ENCODE results near the gene CACNA1E.

Gene CACNA1E

GRCh38 chr1:181453541-181454201, 29.6 kb upstream of the CACNA1E start:
- no peaks in the 10 kb centered on the region for H3K27me3 Mint-ChIP-seq (ENCODE audit: low read depth)
- H3K27ac Mint-ChIP-seq: no peak overlapping the region
- no peaks in the 10 kb centered on the region for H3K4me1 Mint-ChIP-seq
- TF ChIP-seq CTCF (IDR thresholded peaks at IDR 0.05; ENCODE audit: unreplicated experiment in 3 of 3): no peak
- H3K9me3 Mint-ChIP-seq: peaks cover 3% of the 10 kb centered on the region
- H3K4me3 Mint-ChIP-seq: no peak overlapping the region
- H3K36me3 Mint-ChIP-seq (ENCODE audit: low read depth): no peaks in the 10 kb centered on the region

- Mint-ChIP-seq H3K27me3 (ENCODE audit: low read depth) (peaks cover 6% of the 10 kb centered on the region), H3K4me3 (no peak overlapping the region), H3K4me1 (no peaks in the 10 kb centered on the region), H3K36me3 (ENCODE audit: low read depth) (no peaks in the 10 kb centered on the region), H3K9me3 (peaks cover 10% of the 10 kb centered on the region), H3K27ac (no peak overlapping the region)
- TF ChIP-seq CTCF (IDR thresholded peaks at IDR 0.05; ENCODE audit: unreplicated experiment in 3 of 3): no peak
These were observed 26.8 kb upstream of the CACNA1E start for GRCh38 chr1:181456551-181456950.

GRCh38 chr1:181458419-181458818, 24.9 kb upstream of the CACNA1E start:
- no peaks in the 10 kb centered on the region for H3K36me3 Mint-ChIP-seq (ENCODE audit: low read depth)
- peaks cover 10% of the 10 kb centered on the region for H3K9me3 Mint-ChIP-seq
- H3K4me3 Mint-ChIP-seq: no peak overlapping the region
- TF ChIP-seq CTCF (IDR thresholded peaks at IDR 0.05; ENCODE audit: unreplicated experiment in 3 of 3): no peak
- H3K27ac Mint-ChIP-seq: no peak overlapping the region
- H3K4me1 Mint-ChIP-seq: no peaks in the 10 kb centered on the region
- H3K27me3 Mint-ChIP-seq (ENCODE audit: low read depth): peaks cover 6% of the 10 kb centered on the region

GRCh38 chr1:181459067-181459466, 24.2 kb upstream of the CACNA1E start:
- peaks cover 6% of the 10 kb centered on the region for H3K27me3 Mint-ChIP-seq (ENCODE audit: low read depth)

GRCh38 chr1:181469829-181470228, 13.5 kb upstream of the CACNA1E start:
- no peak for TF ChIP-seq CTCF (IDR thresholded peaks at IDR 0.05; ENCODE audit: unreplicated experiment in 3 of 3)
- no peak overlapping the region for H3K4me3 Mint-ChIP-seq
- peaks cover 8% of the 10 kb centered on the region for H3K27me3 Mint-ChIP-seq (ENCODE audit: low read depth)
- H3K36me3 Mint-ChIP-seq (ENCODE audit: low read depth): no peaks in the 10 kb centered on the region
- peaks cover 9% of the 10 kb centered on the region for H3K4me1 Mint-ChIP-seq
- peak overlapping the region in 1 of 3 experiments; percentile 59 for H3K27ac Mint-ChIP-seq
- H3K9me3 Mint-ChIP-seq: no peaks in the 10 kb centered on the region

More at GRCh38 chr1:181459067-181459466, 24.2 kb upstream of the CACNA1E start:
- Mint-ChIP-seq H3K4me3 (no peak overlapping the region), H3K27ac (no peak overlapping the region), H3K9me3 (peaks cover 12% of the 10 kb centered on the region), H3K36me3 (ENCODE audit: low read depth) (no peaks in the 10 kb centered on the region), H3K4me1 (no peaks in the 10 kb centered on the region)
- TF ChIP-seq CTCF (IDR thresholded peaks at IDR 0.05; ENCODE audit: unreplicated experiment in 3 of 3): no peak

- Mint-ChIP-seq H3K4me1 (peaks cover 15% of the 10 kb centered on the region), H3K9me3 (no peaks in the 10 kb centered on the region), H3K27ac (no peak overlapping the region), H3K36me3 (ENCODE audit: low read depth) (no peaks in the 10 kb centered on the region), H3K27me3 (ENCODE audit: low read depth) (peaks cover 20% of the 10 kb centered on the region), H3K4me3 (no peak overlapping the region)
- no peak for TF ChIP-seq CTCF (IDR thresholded peaks at IDR 0.05; ENCODE audit: unreplicated experiment in 3 of 3)
These were observed 7.7 kb upstream of the CACNA1E start for GRCh38 chr1:181475580-181475979.

Data from nephron (organoid).